SK-N-SH (cell line): Measurements from ENCODE around the gene RNF227. TPM values are rescaled to one million over a fixed set of nuclear protein-coding genes. Genes with fewer than 3 reads are reported as not detected.

Experiments
- CTCF ChIA-PET: fragments of 300-600, 350-600 bp; formaldehyde crosslinking; extraction: SDS; loops from one replicate; lab custom pipeline; 2021; lab: Yijun Ruan, JAX
- POLR2A ChIA-PET: fragments of 350-600 bp; sonication (Branson Sonifier 250); formaldehyde crosslinking; extraction: SDS; loops from one replicate; lab custom pipeline; 2020; ENCODE audit warnings: antibody characterized with exemption, inconsistent platforms; lab: Yijun Ruan, JAX
- DNase-seq: peaks from one replicate; pipeline ENCODE4 v3.0.0; 2012
- H2AFZ ChIP-seq: fragments of 200-600 bp; sonication (generic); 2 replicates; pipeline ENCODE4 v1.8.1; 2016; ENCODE audit warnings: antibody characterized with exemption, mild to moderate bottlenecking, low read depth
- H3F3A ChIP-seq: fragments of 200-600 bp; sonication (generic); replicated peaks from 2 replicates; pipeline ENCODE3; 2016; ENCODE audit warnings: antibody characterized with exemption, mild to moderate bottlenecking; ENCODE audit not compliant: insufficient read depth
- H3K27ac ChIP-seq, 2 experiments: fragments of 200-500 bp in 1 of 2; fragments of 200-600 bp in 1 of 2; sonication (Bioruptor generic) in 1 of 2; sonication (generic), shearing (Covaris generic) in 1 of 2; 2 replicates each; pipeline versions ENCODE4 v1.5.1 to v1.6.1; 2014 to 2016; ENCODE audit warnings: low read depth in 2 of 2, inconsistent platforms in 1 of 2, low read length in 1 of 2, mild to moderate bottlenecking in 1 of 2, mixed read lengths in 1 of 2
- H3K27me3 ChIP-seq: fragments of 200-600 bp; sonication (generic), shearing (Covaris generic); 2 replicates; pipeline ENCODE4 v1.6.1; 2016; ENCODE audit warnings: mixed run types; ENCODE audit not compliant: insufficient read depth
- H3K36me3 ChIP-seq, 2 experiments: fragments of 200-500 bp in 1 of 2; fragments of 200-600 bp in 1 of 2; sonication (Bioruptor generic) in 1 of 2; sonication (generic) in 1 of 2; replicated peaks in 1 of 2; 2 replicates each; pipeline versions ENCODE3 to v1.5.1; 2014 to 2016; ENCODE audit warnings: low read length in 1 of 2, mild to moderate bottlenecking in 1 of 2; ENCODE audit not compliant: insufficient read depth in 2 of 2, control insufficient read depth in 1 of 2
- H3K4me1 ChIP-seq, 2 experiments: fragments of 200-500 bp in 1 of 2; fragments of 200-600 bp in 1 of 2; sonication (Bioruptor generic) in 1 of 2; sonication (generic), shearing (Covaris generic) in 1 of 2; 2 replicates each; pipeline versions ENCODE4 v1.5.1 to v1.6.1; 2014 to 2016; ENCODE audit warnings: low read depth in 1 of 2, low read length in 1 of 2, mixed run types in 1 of 2; ENCODE audit not compliant: insufficient read depth in 2 of 2, control insufficient read depth in 1 of 2
- H3K4me2 ChIP-seq: fragments of 200-600 bp; sonication (generic), shearing (Covaris generic); 2 replicates; pipeline ENCODE4 v1.6.1; 2017; ENCODE audit warnings: mixed run types
- H3K4me3 ChIP-seq, 2 experiments: fragments of 200-500 bp in 1 of 2; fragments of 200-600 bp in 1 of 2; sonication (Bioruptor generic) in 1 of 2; sonication (generic), shearing (Covaris generic) in 1 of 2; 2 replicates each; pipeline versions ENCODE4 v1.5.1 to v1.8.1; 2014 to 2016; ENCODE audit warnings: low read depth in 2 of 2, inconsistent platforms in 1 of 2, low read length in 1 of 2, mild to moderate bottlenecking in 1 of 2, mixed read lengths in 1 of 2, moderate library complexity in 1 of 2
- H3K79me2 ChIP-seq: fragments of 200-600 bp; sonication (generic); 2 replicates; pipeline ENCODE4 v1.8.1; 2017; ENCODE audit warnings: mild to moderate bottlenecking; ENCODE audit not compliant: insufficient read depth
- H3K9ac ChIP-seq: fragments of 200-600 bp; sonication (generic); 2 replicates; pipeline ENCODE4 v1.6.1; 2017; ENCODE audit warnings: mixed run types
- H3K9me2 ChIP-seq: fragments of 200-600 bp; sonication (generic); 2 replicates; pipeline ENCODE4 v1.6.1; 2017; ENCODE audit warnings: mixed run types
- H3K9me3 ChIP-seq: fragments of 200-600 bp; sonication (generic); 2 replicates; pipeline ENCODE4 v1.6.1; 2017; ENCODE audit warnings: mixed run types, mild to moderate bottlenecking, moderate library complexity
- H4K20me1 ChIP-seq: fragments of 200-600 bp; sonication (generic); 2 replicates; pipeline ENCODE4 v1.6.1; 2017; ENCODE audit warnings: mild to moderate bottlenecking, mixed run types; ENCODE audit not compliant: insufficient read depth
- CHD2 ChIP-seq: fragments of 150-350 bp; IDR thresholded peaks from 2 replicates; pipeline ENCODE4 v1.6.1; 2018; ENCODE audit warnings: low read length; ENCODE audit not compliant: partially characterized antibody
- ELF1 ChIP-seq: IDR thresholded peaks from 2 replicates; pipeline ENCODE4 v1.4.0; 2012
- EP300 ChIP-seq, 2 experiments: IDR thresholded peaks; 2 replicates each; pipeline versions ENCODE4 v1.4.0 to v1.6.1; 2012; ENCODE audit warnings: borderline replicate concordance in 1 of 2, low read depth in 1 of 2, low read length in 1 of 2
- JUND ChIP-seq: IDR thresholded peaks from 2 replicates; pipeline ENCODE4 v1.4.0; 2012
- MXI1 ChIP-seq: IDR thresholded peaks from 2 replicates; pipeline ENCODE4 v1.6.1; 2012; ENCODE audit warnings: mild to moderate bottlenecking, low read depth, low read length, improper control_type of control experiment
- RFX5 ChIP-seq: IDR thresholded peaks from 2 replicates; pipeline ENCODE4 v1.6.1; 2012; ENCODE audit warnings: mild to moderate bottlenecking, improper control_type of control experiment, low read length
- SIN3A ChIP-seq: IDR thresholded peaks from 2 replicates; pipeline ENCODE4 v1.6.1; 2012; ENCODE audit warnings: low read depth, mild to moderate bottlenecking, low read length, moderate library complexity, borderline replicate concordance
- TAF1 ChIP-seq: IDR thresholded peaks from 2 replicates; pipeline ENCODE4 v1.6.1; 2012; ENCODE audit warnings: low read depth, mild to moderate bottlenecking, low read length, moderate library complexity, borderline replicate concordance
- WGBS: methylation state at CpG from one replicate; pipeline ENCODE4 v1.1.6; 2017; ENCODE audit warnings: low lambda C conversion rate; 5-methylcytosine and 5-hydroxymethylcytosine counted together
- polyA plus RNA-seq, 3 experiments: library from polyadenylated mRNA; depleted of rRNA; stranded (reverse); fragments of >200 nt; gene quantifications; 2 replicates each; pipeline ENCODE4 v1.2.3, GENCODE V29; 2012
- TF ChIP-seq, protein P1 (sequence below): fragments of 150-350 bp; IDR thresholded peaks from 2 replicates; pipeline ENCODE4 v1.6.1; 2016; ENCODE audit warnings: mild to moderate bottlenecking, low read depth, low read length
- TF ChIP-seq, protein P2 (sequence below): fragments of 200-600 bp; sonication (generic); IDR thresholded peaks from 2 replicates; pipeline ENCODE4 v1.6.1; 2017; ENCODE audit warnings: antibody characterized with exemption, mild to moderate bottlenecking, moderate library complexity
- TF ChIP-seq, protein P3 (sequence below): IDR thresholded peaks from 2 replicates; pipeline ENCODE4 v1.4.0; 2012; ENCODE audit warnings: low read depth, borderline replicate concordance
- TF ChIP-seq, protein P4 (sequence below): IDR thresholded peaks from 2 replicates; pipeline ENCODE4 v1.6.1; 2012; ENCODE audit warnings: mild to moderate bottlenecking, low read depth, low read length, moderate library complexity

The RNF227 gene
- polyA plus RNA-seq, 1 of the 3 experiments (the other 2 are of a cell fraction): 7.4 TPM

DNA sequence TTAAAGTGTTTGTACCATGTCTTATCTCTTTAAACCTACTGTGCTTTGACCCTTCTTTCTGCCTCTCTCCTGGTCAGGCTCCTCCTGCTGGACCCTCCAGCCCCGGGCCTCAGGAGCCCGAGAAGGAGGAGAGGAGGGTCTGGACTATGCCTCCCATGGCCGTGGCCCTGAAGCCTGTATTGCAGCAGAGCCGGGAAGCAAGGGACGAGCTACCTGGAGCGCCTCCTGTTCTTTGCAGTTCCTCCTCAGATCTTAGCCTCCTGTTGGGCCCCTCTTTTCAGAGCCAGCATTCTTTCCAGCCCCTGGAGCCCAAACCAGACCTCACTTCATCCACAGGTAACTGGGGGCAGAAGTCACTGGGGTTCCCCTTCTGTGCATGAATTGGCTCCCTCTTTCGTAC lies 29.6 kb upstream of the RNF227 start:
- no peak overlapping the region for H3K4me2 ChIP-seq
- H3K79me2 ChIP-seq: no peaks in the 10 kb centered on the region
- H3K4me3 ChIP-seq: no peak overlapping the region
- no peaks in the 10 kb centered on the region for H3K9me2 ChIP-seq
- no peaks in the 10 kb centered on the region for H3K9me3 ChIP-seq
- no peaks in the 10 kb centered on the region for H3F3A ChIP-seq
- ChIA-PET POLR2A (interaction anchor here (1.2 to 3.0 kb wide), 3 partner anchors 11 to 16 kb away, joined by 3 to 11 read pairs (median 4); partner anchors contain the start of genes CNTROB, KCNAB3 and TRAPPC1), CTCF (interaction anchor here (1.2 to 2.3 kb wide), 7 partner anchors 13 to 95 kb away, joined by 3 to 9 read pairs (median 5); partner anchors contain the start of genes CNTROB and TRAPPC1)
- no peak for DNase-seq
- WGBS: 79% methylated on average over 6 of the region's 7 CpGs
- no peak overlapping the region for H3K9ac ChIP-seq
- H2AFZ ChIP-seq: no peak overlapping the region
- no peaks in the 10 kb centered on the region for H3K27me3 ChIP-seq
- no peaks in the 10 kb centered on the region for H3K4me1 ChIP-seq
- no peak for TF ChIP-seq EP300 (IDR thresholded peaks at IDR 0.05; ENCODE audit: borderline replicate concordance in 1 of 2, low read depth in 1 of 2, low read length in 1 of 2)
- TF ChIP-seq JUND: no peak
- TF ChIP-seq, protein P1, sequence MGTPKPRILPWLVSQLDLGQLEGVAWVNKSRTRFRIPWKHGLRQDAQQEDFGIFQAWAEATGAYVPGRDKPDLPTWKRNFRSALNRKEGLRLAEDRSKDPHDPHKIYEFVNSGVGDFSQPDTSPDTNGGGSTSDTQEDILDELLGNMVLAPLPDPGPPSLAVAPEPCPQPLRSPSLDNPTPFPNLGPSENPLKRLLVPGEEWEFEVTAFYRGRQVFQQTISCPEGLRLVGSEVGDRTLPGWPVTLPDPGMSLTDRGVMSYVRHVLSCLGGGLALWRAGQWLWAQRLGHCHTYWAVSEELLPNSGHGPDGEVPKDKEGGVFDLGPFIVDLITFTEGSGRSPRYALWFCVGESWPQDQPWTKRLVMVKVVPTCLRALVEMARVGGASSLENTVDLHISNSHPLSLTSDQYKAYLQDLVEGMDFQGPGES: no peak
- TF ChIP-seq ELF1: no peak
- no peak for TF ChIP-seq CHD2
- no peak for TF ChIP-seq SIN3A
- TF ChIP-seq, protein P2, sequence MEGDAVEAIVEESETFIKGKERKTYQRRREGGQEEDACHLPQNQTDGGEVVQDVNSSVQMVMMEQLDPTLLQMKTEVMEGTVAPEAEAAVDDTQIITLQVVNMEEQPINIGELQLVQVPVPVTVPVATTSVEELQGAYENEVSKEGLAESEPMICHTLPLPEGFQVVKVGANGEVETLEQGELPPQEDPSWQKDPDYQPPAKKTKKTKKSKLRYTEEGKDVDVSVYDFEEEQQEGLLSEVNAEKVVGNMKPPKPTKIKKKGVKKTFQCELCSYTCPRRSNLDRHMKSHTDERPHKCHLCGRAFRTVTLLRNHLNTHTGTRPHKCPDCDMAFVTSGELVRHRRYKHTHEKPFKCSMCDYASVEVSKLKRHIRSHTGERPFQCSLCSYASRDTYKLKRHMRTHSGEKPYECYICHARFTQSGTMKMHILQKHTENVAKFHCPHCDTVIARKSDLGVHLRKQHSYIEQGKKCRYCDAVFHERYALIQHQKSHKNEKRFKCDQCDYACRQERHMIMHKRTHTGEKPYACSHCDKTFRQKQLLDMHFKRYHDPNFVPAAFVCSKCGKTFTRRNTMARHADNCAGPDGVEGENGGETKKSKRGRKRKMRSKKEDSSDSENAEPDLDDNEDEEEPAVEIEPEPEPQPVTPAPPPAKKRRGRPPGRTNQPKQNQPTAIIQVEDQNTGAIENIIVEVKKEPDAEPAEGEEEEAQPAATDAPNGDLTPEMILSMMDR: no peak
- TF ChIP-seq, protein P3, sequence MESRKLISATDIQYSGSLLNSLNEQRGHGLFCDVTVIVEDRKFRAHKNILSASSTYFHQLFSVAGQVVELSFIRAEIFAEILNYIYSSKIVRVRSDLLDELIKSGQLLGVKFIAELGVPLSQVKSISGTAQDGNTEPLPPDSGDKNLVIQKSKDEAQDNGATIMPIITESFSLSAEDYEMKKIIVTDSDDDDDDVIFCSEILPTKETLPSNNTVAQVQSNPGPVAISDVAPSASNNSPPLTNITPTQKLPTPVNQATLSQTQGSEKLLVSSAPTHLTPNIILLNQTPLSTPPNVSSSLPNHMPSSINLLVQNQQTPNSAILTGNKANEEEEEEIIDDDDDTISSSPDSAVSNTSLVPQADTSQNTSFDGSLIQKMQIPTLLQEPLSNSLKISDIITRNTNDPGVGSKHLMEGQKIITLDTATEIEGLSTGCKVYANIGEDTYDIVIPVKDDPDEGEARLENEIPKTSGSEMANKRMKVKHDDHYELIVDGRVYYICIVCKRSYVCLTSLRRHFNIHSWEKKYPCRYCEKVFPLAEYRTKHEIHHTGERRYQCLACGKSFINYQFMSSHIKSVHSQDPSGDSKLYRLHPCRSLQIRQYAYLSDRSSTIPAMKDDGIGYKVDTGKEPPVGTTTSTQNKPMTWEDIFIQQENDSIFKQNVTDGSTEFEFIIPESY: no peak
- no peaks in the 10 kb centered on the region for H4K20me1 ChIP-seq
- H3K36me3 ChIP-seq: peaks cover 32 to 66% of the 10 kb centered on the region in 2 experiments
- no peak overlapping the region for H3K27ac ChIP-seq

DNA sequence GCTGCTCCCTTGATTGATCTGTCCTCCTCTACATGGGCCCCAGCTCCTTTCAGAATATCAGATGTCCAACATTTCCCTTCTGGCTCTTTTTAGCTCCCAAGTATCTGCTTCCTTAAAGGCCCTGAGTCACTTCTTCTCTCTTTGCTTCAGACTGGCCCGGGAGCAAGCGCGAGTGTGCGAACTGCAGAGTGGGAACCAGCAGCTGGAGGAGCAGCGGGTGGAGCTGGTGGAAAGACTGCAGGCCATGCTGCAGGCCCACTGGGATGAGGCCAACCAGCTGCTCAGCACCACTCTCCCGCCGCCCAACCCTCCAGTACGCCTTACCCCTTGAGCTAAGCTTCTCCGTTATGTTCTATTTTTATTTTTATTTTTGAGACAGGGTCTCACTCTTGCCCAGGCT lies 28.2 kb upstream of the RNF227 start:
- Histone ChIP-seq H3K9me3 (no peaks in the 10 kb centered on the region), H3K9ac (no peak overlapping the region), H3K9me2 (no peaks in the 10 kb centered on the region), H3K4me3 (no peak overlapping the region), H3K27ac (no peak overlapping the region), H3K4me1 (no peaks in the 10 kb centered on the region), H3K27me3 (no peaks in the 10 kb centered on the region), H3F3A (no peaks in the 10 kb centered on the region), H2AFZ (no peak overlapping the region), H3K4me2 (no peak overlapping the region), H3K36me3 (peaks cover 26 to 73% of the 10 kb centered on the region in 2 experiments), H4K20me1 (no peaks in the 10 kb centered on the region), H3K79me2 (no peaks in the 10 kb centered on the region)
- ChIA-PET POLR2A (interaction anchor here (1.9 to 3.0 kb wide), 2 partner anchors 12 to 15 kb away, joined by 4 to 11 read pairs; partner anchors contain the start of genes CNTROB, KCNAB3 and TRAPPC1), CTCF (interaction anchor here (0.6 to 2.3 kb wide), 10 partner anchors 11 to 132 kb away, joined by 3 to 9 read pairs (median 4); partner anchors contain the start of gene RNF227)
- DNase-seq: no peak
- no peak for TF ChIP-seq RFX5
- TF ChIP-seq, protein P4, sequence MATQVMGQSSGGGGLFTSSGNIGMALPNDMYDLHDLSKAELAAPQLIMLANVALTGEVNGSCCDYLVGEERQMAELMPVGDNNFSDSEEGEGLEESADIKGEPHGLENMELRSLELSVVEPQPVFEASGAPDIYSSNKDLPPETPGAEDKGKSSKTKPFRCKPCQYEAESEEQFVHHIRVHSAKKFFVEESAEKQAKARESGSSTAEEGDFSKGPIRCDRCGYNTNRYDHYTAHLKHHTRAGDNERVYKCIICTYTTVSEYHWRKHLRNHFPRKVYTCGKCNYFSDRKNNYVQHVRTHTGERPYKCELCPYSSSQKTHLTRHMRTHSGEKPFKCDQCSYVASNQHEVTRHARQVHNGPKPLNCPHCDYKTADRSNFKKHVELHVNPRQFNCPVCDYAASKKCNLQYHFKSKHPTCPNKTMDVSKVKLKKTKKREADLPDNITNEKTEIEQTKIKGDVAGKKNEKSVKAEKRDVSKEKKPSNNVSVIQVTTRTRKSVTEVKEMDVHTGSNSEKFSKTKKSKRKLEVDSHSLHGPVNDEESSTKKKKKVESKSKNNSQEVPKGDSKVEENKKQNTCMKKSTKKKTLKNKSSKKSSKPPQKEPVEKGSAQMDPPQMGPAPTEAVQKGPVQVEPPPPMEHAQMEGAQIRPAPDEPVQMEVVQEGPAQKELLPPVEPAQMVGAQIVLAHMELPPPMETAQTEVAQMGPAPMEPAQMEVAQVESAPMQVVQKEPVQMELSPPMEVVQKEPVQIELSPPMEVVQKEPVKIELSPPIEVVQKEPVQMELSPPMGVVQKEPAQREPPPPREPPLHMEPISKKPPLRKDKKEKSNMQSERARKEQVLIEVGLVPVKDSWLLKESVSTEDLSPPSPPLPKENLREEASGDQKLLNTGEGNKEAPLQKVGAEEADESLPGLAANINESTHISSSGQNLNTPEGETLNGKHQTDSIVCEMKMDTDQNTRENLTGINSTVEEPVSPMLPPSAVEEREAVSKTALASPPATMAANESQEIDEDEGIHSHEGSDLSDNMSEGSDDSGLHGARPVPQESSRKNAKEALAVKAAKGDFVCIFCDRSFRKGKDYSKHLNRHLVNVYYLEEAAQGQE: no peak
- TF ChIP-seq TAF1: no peak
- TF ChIP-seq MXI1: no peak
- no peak for TF ChIP-seq EP300 (IDR thresholded peaks at IDR 0.05; ENCODE audit: borderline replicate concordance in 1 of 2, low read depth in 1 of 2, low read length in 1 of 2)
- WGBS: 95% methylated on average over 9 of the region's 9 CpGs
